Ovary (tissue), 9 donors: ENCODE data around the gene ZNF841. TPM values are rescaled to one million over a fixed set of nuclear protein-coding genes. Genes with fewer than 3 reads are reported as not detected.

ENCODE experiments used
- DNase-seq, 5 donors: peaks; one replicate each; pipeline ENCODE4 v3.0.0-alpha.2; 2019 to 2020
- H3K27ac ChIP-seq, 2 donors: fragments of 200-600 bp; one replicate each; pipeline versions ENCODE4 v1.5.1 to v1.8.0; 2019 to 2022
- H3K27me3 ChIP-seq: fragments of 200-600 bp; one replicate; pipeline ENCODE4 v1.8.0; 2022
- H3K36me3 ChIP-seq: fragments of 200-600 bp; sonication (generic); one replicate; pipeline ENCODE4 v1.5.1; 2019
- H3K4me1 ChIP-seq: one replicate; pipeline ENCODE4 v1.8.1; 2013; ENCODE audit warnings: mild to moderate bottlenecking, moderate library complexity; ENCODE audit not compliant: insufficient read depth
- H3K4me3 ChIP-seq: fragments of 200-600 bp; sonication (generic); one replicate; pipeline ENCODE4 v1.5.1; 2017
- H3K9me3 ChIP-seq, 2 donors: fragments of 200-600 bp in 1 of 2; sonication (generic) in 1 of 2; one replicate each; pipeline versions ENCODE4 v1.5.1 to v1.8.1; 2013 to 2019; ENCODE audit warnings: mild to moderate bottlenecking in 1 of 2, moderate library complexity in 1 of 2
- EP300 ChIP-seq: sonication (generic); formaldehyde crosslinking; IDR thresholded peaks from one replicate; pipeline ENCODE4 v1.6.1; 2017; ENCODE audit warnings: antibody characterized with exemption
- POLR2A ChIP-seq: fragments of 450-650 bp; IDR thresholded peaks from one replicate; pipeline ENCODE4 v1.6.1; 2017; ENCODE audit warnings: antibody characterized with exemption, mild to moderate bottlenecking, moderate library complexity
- WGBS, 3 donors: extraction: QIAGEN DNeasy Blood & Tissue Kit in 1 of 3; methylation state at CpG; one replicate each; pipeline versions ENCODE4 v1.1.5 to v1.1.7; 2013 to 2017; 5-methylcytosine and 5-hydroxymethylcytosine counted together
- intact Hi-C, 4 donors: fragments of 100-400 bp; cut with DNase I; formaldehyde crosslinking; loops; one replicate each; pipeline versions ENCODE4 v1.11.0 to v1.15.1; 2022 to 2023
- polyA plus RNA-seq, 2 donors: library from polyadenylated mRNA; stranded (reverse); fragments of 200-250 nt in 1 of 2; fragments of 350-450 nt in 1 of 2; fragmentation: Illumina TruSeq in 1 of 2; extraction: RNeasy Lipid Tissue Mini Kit (QIAGEN cat#74804) in 1 of 2; gene quantifications; one replicate each; pipeline ENCODE4 v1.2.3, GENCODE V29; 2013 to 2014
- total RNA-seq, 7 donors: library from RNA; depleted of rRNA in 2 of 7; stranded (reverse); fragments of >200 nt in 2 of 7; fragmentation: NEBNext Ultra II Directional in 3 of 7; extraction: Animal tissue kit (Norgen Biotek cat#: 25700) in 3 of 7; gene quantifications; one replicate each; pipeline versions ENCODE4 v1.1.0 to v1.2.4, GENCODE V29; 2016 to 2023
- TF ChIP-seq, protein P1 (sequence below), 3 donors: fragments of 450-650 bp in 2 of 3; fragments of 200-600 bp in 1 of 3; IDR thresholded peaks; one replicate each; pipeline versions ENCODE4 v1.5.1 to v1.8.0; 2016 to 2022; ENCODE audit warnings: antibody characterized with exemption in 3 of 3, mild to moderate bottlenecking in 1 of 3
- donor health status: DM: no; HTN: no; CAD: no; lungs with moderate emphysema.
- donor health status: DM: no; HTN: no; CAD: no.
- donor health status: Bipolar disorder and iron deficiency.
- donor health status: DM: yes; HTN: yes; CAD: no.
- donor health status: DM: no; HTN: no; CAD: no.
- donor health status: DM: yes; HTN: yes; CAD: no.

ZNF841 gene
- total and polyA plus RNA-seq, 9 donors, result 13.2 to 33.9 (median 23.4) TPM

DNA sequence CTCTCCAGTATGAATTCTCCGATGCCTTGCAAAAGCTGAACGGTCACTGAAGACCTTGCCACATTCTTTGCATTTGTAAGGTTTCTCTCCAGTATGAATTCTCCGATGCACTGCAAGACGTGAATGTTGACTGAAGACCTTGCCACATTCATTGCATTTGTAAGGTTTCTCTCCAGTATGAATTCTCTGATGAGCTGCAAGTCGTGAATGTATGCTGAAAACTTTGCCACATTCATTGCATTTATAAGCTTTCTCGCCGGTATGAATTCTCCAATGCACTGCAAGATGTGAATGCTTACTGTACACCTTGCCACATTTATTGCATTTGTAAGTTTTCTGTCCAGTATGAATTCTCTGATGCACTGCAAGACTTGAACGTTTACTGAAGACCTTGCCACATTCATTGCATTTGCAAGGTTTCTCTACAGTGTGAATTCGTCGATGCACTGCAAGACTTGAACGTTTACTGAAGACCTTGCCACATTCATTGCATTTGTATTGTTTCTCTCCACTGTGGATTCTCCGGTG lies 20.0 kb upstream of the ZNF841 start:
- no peaks in the 10 kb centered on the region for H3K27me3 ChIP-seq
- H3K9me3 ChIP-seq, result peaks cover 9 to 54% of the 10 kb centered on the region in 2 donors
- WGBS, 3 donors, result 95 to 98% (median 97%) methylated on average over 12 of the region's 12 CpGs
- no peak for DNase-seq
- intact Hi-C loops, result no loop called here
- no peak overlapping the region for H3K27ac ChIP-seq
- H3K4me1 ChIP-seq, result no peaks in the 10 kb centered on the region
- H3K36me3 ChIP-seq, result peaks cover 13% of the 10 kb centered on the region
- no peak overlapping the region for H3K4me3 ChIP-seq
- TF ChIP-seq, protein P1, sequence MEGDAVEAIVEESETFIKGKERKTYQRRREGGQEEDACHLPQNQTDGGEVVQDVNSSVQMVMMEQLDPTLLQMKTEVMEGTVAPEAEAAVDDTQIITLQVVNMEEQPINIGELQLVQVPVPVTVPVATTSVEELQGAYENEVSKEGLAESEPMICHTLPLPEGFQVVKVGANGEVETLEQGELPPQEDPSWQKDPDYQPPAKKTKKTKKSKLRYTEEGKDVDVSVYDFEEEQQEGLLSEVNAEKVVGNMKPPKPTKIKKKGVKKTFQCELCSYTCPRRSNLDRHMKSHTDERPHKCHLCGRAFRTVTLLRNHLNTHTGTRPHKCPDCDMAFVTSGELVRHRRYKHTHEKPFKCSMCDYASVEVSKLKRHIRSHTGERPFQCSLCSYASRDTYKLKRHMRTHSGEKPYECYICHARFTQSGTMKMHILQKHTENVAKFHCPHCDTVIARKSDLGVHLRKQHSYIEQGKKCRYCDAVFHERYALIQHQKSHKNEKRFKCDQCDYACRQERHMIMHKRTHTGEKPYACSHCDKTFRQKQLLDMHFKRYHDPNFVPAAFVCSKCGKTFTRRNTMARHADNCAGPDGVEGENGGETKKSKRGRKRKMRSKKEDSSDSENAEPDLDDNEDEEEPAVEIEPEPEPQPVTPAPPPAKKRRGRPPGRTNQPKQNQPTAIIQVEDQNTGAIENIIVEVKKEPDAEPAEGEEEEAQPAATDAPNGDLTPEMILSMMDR (IDR thresholded peaks at IDR 0.05), result no peak
- TF ChIP-seq POLR2A (no peak), EP300 (no peak)

DNA sequence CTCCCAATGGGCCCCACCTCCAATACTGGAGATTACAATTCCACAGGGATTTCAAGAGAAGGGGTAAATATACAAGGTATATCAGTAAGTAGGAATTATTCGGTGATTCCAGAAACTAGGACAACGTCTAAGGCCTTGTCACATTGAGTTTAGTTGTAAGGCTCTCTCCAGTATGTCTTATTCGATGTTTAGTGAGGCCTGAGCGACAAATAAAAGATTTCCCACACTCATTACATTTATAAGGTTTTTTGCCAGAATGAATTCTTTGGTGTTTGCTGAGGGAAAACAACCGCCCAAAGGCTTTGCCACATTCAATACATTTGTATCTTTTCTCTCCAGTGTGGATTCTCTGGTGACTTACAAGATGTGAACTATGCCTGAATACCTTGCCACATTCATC lies 19.1 kb upstream of the ZNF841 start:
- H3K36me3 ChIP-seq, result peaks cover 11% of the 10 kb centered on the region
- TF ChIP-seq EP300, result no peak
- no peak for TF ChIP-seq POLR2A
- TF ChIP-seq, protein P1 (IDR thresholded peaks at IDR 0.05), result no peak
- intact Hi-C loops, result no loop called here
- no peak overlapping the region for H3K27ac ChIP-seq
- H3K9me3 ChIP-seq, result peaks cover 9 to 52% of the 10 kb centered on the region in 2 donors
- no peaks in the 10 kb centered on the region for H3K4me1 ChIP-seq
- DNase-seq, result no peak
- H3K4me3 ChIP-seq, result no peak overlapping the region
- no peaks in the 10 kb centered on the region for H3K27me3 ChIP-seq
- 97 to 100% (median 98%) methylated on average over 5 of the region's 5 CpGs for WGBS, 3 donors

DNA sequence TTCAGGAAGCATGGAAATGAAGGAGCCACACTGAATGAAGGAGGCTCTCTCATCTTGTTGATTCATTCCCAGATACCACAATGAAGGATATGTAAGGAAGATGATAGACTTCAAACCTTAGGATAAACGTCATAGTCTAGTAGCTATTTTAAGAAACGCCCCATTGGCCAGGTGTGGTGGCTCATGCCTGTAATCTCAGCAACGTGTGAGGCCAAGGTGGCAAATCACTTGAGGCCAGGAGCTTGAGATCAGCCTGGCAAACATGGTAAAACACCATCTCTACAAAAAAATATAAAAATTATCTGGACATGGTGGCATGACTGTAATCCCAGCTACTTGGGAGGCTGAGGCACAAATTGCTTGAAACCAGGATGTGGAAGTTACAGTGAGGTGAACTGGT lies 17.1 kb upstream of the ZNF841 start:
- TF ChIP-seq, protein P1 (IDR thresholded peaks at IDR 0.05), result no peak
- no peak for TF ChIP-seq POLR2A
- TF ChIP-seq EP300, result no peak
- 67 to 85% (median 84%) methylated on average over 3 of the region's 3 CpGs for WGBS, 3 donors
- Histone ChIP-seq H3K4me3 (no peak overlapping the region), H3K27me3 (no peaks in the 10 kb centered on the region), H3K4me1 (no peaks in the 10 kb centered on the region), H3K36me3 (peaks cover 8% of the 10 kb centered on the region), H3K9me3 (peaks cover 9 to 32% of the 10 kb centered on the region in 2 donors), H3K27ac (no peak overlapping the region)
- no peak for DNase-seq
- intact Hi-C loops, result no loop called here

DNA sequence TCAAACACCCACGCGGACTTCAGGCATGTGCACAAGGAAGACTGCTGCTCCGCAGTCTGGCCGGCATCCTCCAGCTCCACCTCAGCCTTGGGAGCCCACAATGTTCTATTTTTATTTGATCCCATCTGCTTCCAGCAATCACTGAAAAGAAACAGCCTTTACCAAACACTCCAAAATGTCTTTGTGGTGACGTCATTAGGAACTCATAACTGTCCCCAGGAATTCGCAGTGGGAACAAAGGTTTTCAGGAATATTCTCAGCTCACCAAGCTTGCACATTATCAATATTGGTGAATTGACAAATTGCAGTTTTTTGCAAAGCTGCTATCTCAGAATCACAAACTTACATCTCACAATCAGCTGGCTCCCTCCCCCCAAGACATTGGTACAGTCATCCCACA lies 15.2 kb upstream of the ZNF841 start:
- no peak for DNase-seq
- H3K4me3 ChIP-seq, result no peak overlapping the region
- peaks cover 6 to 25% of the 10 kb centered on the region in 2 donors for H3K9me3 ChIP-seq
- no peak overlapping the region for H3K27ac ChIP-seq
- H3K36me3 ChIP-seq, result peaks cover 2% of the 10 kb centered on the region
- intact Hi-C loops, result no loop called here
- no peaks in the 10 kb centered on the region for H3K4me1 ChIP-seq
- H3K27me3 ChIP-seq, result no peaks in the 10 kb centered on the region
- 88 to 95% (median 93%) methylated on average over 6 of the region's 6 CpGs for WGBS, 3 donors
- TF ChIP-seq POLR2A, result no peak
- TF ChIP-seq EP300, result no peak
- TF ChIP-seq, protein P1 (IDR thresholded peaks at IDR 0.05), result no peak
